GM12801 (cell line): ENCODE results near the gene ZNF414.

ENCODE experiments used
- TF ChIP-seq, protein P1 (sequence below): IDR thresholded peaks from one replicate; pipeline ENCODE4 v1.5.1; 2011; ENCODE audit warnings: control low read depth; ENCODE audit not compliant: insufficient read length; ENCODE audit errors: extremely low read depth

Gene ZNF414

DNA sequence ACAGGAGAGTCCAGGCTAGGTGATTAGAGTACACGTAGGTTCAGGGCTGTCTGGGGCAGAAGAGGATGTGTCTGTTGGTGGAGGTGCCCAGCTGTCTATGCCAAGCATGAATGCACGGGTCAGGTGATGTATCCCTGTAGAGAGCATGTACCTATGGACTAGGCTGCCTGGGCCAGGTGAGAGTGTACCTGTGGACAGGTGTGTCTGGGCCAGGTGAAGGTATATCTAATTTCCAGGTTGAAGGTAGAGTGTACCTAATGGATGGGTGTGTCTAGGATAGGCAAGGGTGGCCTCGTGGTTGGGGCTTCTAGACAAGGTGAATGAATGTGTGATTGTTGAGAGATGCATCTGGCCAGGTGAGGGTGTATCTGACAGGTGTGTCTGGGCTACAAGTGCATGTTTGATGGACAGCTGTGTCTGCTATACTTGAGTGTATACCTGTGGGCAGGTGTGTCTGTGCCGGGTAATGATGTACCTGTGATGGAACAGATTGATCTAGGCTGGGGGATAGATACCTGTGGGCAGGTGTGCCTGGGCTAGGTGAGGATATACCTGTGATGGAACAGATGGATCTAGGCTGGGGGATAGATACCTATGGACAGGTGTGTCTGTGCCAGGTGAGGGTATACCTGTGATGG, 15.5 kb upstream of the ZNF414 start:
- TF ChIP-seq, protein P1, sequence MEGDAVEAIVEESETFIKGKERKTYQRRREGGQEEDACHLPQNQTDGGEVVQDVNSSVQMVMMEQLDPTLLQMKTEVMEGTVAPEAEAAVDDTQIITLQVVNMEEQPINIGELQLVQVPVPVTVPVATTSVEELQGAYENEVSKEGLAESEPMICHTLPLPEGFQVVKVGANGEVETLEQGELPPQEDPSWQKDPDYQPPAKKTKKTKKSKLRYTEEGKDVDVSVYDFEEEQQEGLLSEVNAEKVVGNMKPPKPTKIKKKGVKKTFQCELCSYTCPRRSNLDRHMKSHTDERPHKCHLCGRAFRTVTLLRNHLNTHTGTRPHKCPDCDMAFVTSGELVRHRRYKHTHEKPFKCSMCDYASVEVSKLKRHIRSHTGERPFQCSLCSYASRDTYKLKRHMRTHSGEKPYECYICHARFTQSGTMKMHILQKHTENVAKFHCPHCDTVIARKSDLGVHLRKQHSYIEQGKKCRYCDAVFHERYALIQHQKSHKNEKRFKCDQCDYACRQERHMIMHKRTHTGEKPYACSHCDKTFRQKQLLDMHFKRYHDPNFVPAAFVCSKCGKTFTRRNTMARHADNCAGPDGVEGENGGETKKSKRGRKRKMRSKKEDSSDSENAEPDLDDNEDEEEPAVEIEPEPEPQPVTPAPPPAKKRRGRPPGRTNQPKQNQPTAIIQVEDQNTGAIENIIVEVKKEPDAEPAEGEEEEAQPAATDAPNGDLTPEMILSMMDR, result no peak

- TF ChIP-seq, protein P1, result no peak
Observed at GRCh38 chr19:8528500-8528899, 14.5 kb upstream of the ZNF414 start.

GRCh38 chr19:8526345-8527091, 12.6 kb upstream of the ZNF414 start:
- TF ChIP-seq, protein P1, result no peak

DNA sequence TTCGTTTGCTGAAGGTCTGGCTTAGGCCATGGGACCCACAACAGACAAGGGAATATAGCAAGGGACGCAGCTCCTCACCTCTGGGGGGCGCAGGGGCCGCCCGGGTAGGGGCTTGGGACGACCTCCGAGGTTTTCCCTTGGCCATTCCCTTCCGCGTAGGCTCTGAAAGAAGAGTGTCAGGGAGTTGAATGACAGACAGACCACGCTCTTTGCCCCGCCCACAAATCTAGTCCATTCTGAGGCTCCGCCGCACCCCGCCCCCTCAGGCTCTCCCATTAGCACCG, 11.4 kb upstream of the ZNF414 start:
- TF ChIP-seq, protein P1, result no peak

DNA sequence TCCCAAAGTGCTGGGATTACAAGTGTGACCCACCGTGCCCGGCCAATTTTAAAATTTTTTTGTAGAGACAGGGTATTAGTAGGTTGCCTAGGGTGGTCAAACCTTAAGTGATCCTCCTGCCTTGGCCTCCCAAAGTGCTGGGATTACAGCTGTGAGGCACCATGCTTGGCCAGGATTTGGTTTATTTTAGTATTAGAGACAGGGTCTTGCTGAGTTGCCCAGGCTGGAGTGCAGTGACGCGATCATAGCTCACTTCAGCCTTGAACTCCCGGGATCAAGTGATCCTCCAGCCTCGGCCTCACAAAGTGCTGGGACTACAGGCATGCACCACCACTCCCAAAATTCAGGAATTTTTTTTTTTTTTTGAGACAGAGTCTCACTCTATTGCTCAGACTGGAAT, 5.4 kb upstream of the ZNF414 start:
- TF ChIP-seq, protein P1, result no peak

GRCh38 chr19:8518536-8518935, 4.6 kb upstream of the ZNF414 start:
- TF ChIP-seq, protein P1, result no peak

- TF ChIP-seq, protein P1, result no peak
Observed at GRCh38 chr19:8517551-8518442, 3.8 kb upstream of the ZNF414 start.
